Testis (tissue), 2 donors: ENCODE results near the gene KDM4C.

Experiments
- CTCF ChIP-seq, 3 experiments: fragments of 450-650 bp in 2 of 3; fragments of 200-600 bp in 1 of 3; sonication (generic) in 1 of 3; IDR thresholded peaks; one replicate each; pipeline ENCODE4 v1.5.1; 2016 to 2019; ENCODE audit warnings: antibody characterized with exemption in 3 of 3, mild to moderate bottlenecking in 2 of 3, moderate library complexity in 1 of 3
- POLR2A ChIP-seq: fragments of 450-650 bp; IDR thresholded peaks from one replicate; pipeline ENCODE4 v1.6.1; 2017; ENCODE audit warnings: antibody characterized with exemption, mild to moderate bottlenecking, moderate library complexity

GRCh38 chr9:6833518-6834192 is 75.9 kb downstream of the KDM4C start:
- TF ChIP-seq POLR2A (no peak), CTCF (IDR thresholded peaks at IDR 0.05) (no peak)
